Fibroblast of lung (primary cell): ENCODE results near the gene CAPN13.

Experiments used
- EZH2 ChIP-seq: IDR thresholded peaks from 2 replicates; pipeline ENCODE4 v1.5.1; 2012; ENCODE audit warnings: low read length, control low read depth, mild to moderate bottlenecking; ENCODE audit errors: missing control alignments
- TF ChIP-seq, protein P1 (sequence below), 2 donors: IDR thresholded peaks in 1 of 2; conservative IDR thresholded peaks in 1 of 2; 1 replicate in 1 of 2; 2 replicates in 1 of 2; pipeline ENCODE4 v1.5.1; 2011 to 2012; ENCODE audit warnings: low read length in 2 of 2, control low read depth in 1 of 2, inconsistent platforms in 1 of 2, low read depth in 1 of 2, mild to moderate bottlenecking in 1 of 2

DNA sequence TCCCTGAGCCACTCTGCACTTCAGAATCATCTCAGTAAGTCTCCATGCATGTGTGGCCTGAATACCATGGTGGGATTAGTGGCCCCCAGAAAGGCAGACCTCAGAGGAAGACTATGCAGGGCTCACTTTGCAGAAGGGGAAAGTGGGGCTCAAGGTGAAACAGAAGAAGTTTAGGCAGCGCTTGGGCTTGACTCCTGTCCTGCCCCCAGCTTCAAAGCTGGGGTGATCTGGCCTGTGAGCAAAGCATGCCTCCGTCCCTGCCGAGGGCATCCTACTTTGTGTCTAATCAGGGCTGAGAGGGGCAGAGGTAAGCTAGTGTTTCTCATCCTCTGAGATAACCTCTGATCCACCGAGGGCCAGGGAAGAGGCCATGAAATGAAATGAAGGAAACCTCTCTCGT lies 7.9 kb downstream of the CAPN13 start:
- no peak for TF ChIP-seq EZH2
- TF ChIP-seq, protein P1, sequence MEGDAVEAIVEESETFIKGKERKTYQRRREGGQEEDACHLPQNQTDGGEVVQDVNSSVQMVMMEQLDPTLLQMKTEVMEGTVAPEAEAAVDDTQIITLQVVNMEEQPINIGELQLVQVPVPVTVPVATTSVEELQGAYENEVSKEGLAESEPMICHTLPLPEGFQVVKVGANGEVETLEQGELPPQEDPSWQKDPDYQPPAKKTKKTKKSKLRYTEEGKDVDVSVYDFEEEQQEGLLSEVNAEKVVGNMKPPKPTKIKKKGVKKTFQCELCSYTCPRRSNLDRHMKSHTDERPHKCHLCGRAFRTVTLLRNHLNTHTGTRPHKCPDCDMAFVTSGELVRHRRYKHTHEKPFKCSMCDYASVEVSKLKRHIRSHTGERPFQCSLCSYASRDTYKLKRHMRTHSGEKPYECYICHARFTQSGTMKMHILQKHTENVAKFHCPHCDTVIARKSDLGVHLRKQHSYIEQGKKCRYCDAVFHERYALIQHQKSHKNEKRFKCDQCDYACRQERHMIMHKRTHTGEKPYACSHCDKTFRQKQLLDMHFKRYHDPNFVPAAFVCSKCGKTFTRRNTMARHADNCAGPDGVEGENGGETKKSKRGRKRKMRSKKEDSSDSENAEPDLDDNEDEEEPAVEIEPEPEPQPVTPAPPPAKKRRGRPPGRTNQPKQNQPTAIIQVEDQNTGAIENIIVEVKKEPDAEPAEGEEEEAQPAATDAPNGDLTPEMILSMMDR (conservative IDR thresholded peaks at IDR 0.05 in 1 of 2, IDR thresholded peaks at IDR 0.05 in 1 of 2; ENCODE audit: low read depth in 1 of 2, low read length in 2 of 2) = no peak
